Measurements from ENCODE around the gene DKKL1. TPM values are rescaled to one million over a fixed set of nuclear protein-coding genes. Genes with fewer than 3 reads are reported as not detected.

DKKL1 gene
- total and polyA plus RNA-seq, 10 donors, result 0.57 to 1.1 (median 0.68) TPM; not detected in 6

DNA sequence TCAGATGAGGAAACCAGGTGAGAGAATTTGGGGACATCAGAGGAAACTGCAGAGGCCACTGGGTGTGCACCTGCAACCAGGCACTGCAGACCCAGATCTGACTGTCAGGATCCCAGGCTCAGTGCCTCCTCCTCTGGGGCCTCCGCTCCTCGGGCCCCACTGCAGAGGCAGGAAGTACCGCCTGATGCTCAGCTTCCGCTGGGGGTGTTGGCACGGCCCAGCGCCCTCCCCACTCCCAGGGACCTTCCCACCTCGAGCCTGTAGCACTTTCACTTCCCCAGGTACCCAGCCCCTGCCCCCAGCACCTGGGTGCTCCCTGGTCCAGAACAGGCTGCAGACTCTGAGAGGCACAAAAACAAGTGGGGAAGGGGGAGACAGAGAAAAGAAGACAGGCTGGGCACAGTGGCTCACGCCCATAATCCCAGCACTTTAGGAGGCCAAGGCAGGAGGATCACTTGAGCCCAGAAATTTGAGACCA lies 29.8 kb upstream of the DKKL1 start:
- H3K27me3 ChIP-seq (replicated peaks in 1 of 7), result no peaks in the 10 kb centered on the region
- H3K4me1 ChIP-seq, result peaks cover 9 to 97% (median 92%) of the 10 kb centered on the region in 6 donors
- intact Hi-C loops (cut with DNase I; ENCODE audit: low total_unique reads), result no loop called here
- peaks cover 0 to 42% (median 12%) of the 10 kb centered on the region in 6 donors for H3K36me3 ChIP-seq
- TF ChIP-seq POLR2A (IDR thresholded peaks at IDR 0.05) (peak in 1 of 3 donors; percentile 18), CTCF (IDR thresholded peaks at IDR 0.05 in 8 of 11, conservative IDR thresholded peaks at IDR 0.05 in 3 of 11) (peak in 2 of 11 experiments; percentile 15 to 16), POLR2AphosphoS5 (IDR thresholded peaks at IDR 0.05) (peak; percentile 95 to 96 (median 96))
- H3K4me3 ChIP-seq, result peak overlapping the region in 5 of 8 donors; percentile 59 to 79 (median 69)
- WGBS, 5 donors, result 8 to 25% (median 16%) methylated on average over 6 to 8 of the region's 8 CpGs
- H3K27ac ChIP-seq, result peak overlapping the region; percentile 61 to 95 (median 88)
- peak; percentile 97 for DNase-seq
- no peaks in the 10 kb centered on the region for H3K9me3 ChIP-seq

DNA sequence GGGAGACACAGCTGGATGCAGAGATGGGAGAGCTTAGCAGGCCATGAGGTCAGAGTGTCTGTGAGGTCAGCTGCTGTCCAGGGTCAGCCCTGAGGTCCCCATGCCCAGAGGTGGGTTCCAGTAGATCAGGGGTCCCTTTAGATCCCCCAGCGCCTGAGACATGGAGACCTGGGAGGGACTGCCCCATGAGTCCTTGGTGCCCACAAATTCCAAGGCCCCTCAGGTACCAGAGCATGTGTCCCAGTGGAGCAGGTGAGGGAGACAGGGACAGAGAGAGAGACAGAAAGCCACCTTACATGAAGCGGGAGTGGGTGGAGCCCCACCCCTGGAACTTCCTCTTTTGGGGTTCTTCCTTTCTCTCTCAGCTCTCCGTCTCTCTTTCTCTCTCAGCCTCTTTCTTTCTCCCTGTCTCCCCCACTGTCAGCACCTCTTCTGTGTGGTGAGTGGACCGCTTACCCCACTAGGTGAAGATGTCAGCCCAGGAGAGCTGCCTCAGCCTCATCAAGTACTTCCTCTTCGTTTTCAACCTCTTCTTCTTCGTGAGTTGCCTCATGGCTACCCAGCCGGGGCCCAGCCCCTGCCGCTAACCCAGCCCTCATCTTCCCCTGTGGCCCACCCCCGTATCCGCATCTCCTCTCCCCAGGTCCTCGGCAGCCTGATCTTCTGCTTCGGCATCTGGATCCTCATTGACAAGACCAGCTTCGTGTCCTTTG lies 28.4 kb upstream of the DKKL1 start, which contains the start of gene CD37:
CD37 (plus strand) TSS at position 336 of the 713 bp plus-strand sequence; CDS start at position 471, 135 bp downstream.
- Histone ChIP-seq H3K36me3 (peaks cover 0 to 49% (median 22%) of the 10 kb centered on the region in 6 donors), H3K27me3 (replicated peaks in 1 of 7) (no peaks in the 10 kb centered on the region), H3K4me1 (peaks cover 12 to 98% (median 92%) of the 10 kb centered on the region in 6 donors), H3K9me3 (no peaks in the 10 kb centered on the region), H3K4me3 (peak within 1 kb of the TSS; percentile 46 to 79 (median 66)), H3K27ac (peak within 1 kb of the TSS; percentile 61 to 95 (median 88))
- intact Hi-C loops (cut with DNase I; ENCODE audit: low total_unique reads), result no loop called here
- TF ChIP-seq CTCF (IDR thresholded peaks at IDR 0.05 in 8 of 11, conservative IDR thresholded peaks at IDR 0.05 in 3 of 11), result no peak
- no peak for TF ChIP-seq POLR2A (IDR thresholded peaks at IDR 0.05)
- peak; percentile 49 to 64 (median 62) for TF ChIP-seq POLR2AphosphoS5 (IDR thresholded peaks at IDR 0.05)
- DNase-seq, result peak; percentile 90
- 19 to 32% (median 26%) methylated on average over 13 of the region's 13 CpGs for WGBS, 5 donors

DNA sequence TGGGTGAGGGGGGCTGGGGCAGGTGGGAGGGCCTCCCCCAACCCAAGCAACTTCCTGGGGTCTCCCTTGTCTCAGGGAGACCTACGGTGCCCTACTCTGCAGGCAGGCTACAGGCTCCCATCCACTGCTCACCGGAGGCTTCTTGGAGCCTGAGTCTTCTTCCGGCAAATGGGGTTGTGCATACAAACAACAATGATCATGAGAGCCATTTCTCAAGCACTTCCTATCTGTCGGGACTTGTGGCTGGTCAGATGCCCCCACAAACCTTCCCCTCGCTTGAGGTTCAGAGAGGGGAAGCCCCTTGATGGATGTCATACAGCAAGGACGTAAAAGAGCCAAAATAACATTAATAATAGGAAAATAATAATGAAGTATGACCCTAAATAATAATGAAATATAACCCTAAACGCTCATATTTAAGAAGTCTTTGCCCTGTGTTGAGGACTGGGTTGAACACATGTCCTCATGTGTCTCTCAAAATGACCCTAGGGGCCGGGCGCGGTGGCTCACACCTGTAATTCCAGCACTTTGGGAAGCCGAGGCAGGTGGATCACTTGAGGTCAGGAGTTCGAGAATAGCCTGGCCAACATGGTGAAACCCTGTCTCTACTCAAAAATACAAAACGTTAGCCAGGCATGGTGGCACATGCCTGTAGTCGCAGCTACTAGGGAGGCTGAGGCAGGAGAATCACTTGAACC lies 27.7 kb upstream of the DKKL1 start:
- Histone ChIP-seq H3K36me3 (peaks cover 0 to 49% (median 24%) of the 10 kb centered on the region in 6 donors), H3K4me3 (peak overlapping the region; percentile 46 to 79 (median 66)), H3K27ac (peak overlapping the region; percentile 61 to 95 (median 88)), H3K4me1 (peaks cover 19 to 98% (median 92%) of the 10 kb centered on the region in 6 donors), H3K9me3 (no peaks in the 10 kb centered on the region), H3K27me3 (replicated peaks in 1 of 7) (no peaks in the 10 kb centered on the region)
- WGBS, 5 donors, result 50 to 57% (median 52%) methylated on average over 14 of the region's 14 CpGs
- intact Hi-C loops (cut with DNase I; ENCODE audit: low total_unique reads), result no loop called here
- peak; percentile 65 for DNase-seq
- TF ChIP-seq CTCF (IDR thresholded peaks at IDR 0.05 in 8 of 11, conservative IDR thresholded peaks at IDR 0.05 in 3 of 11), result no peak
- peak in 2 of 3 donors; percentile 16 to 41 for TF ChIP-seq POLR2AphosphoS5 (IDR thresholded peaks at IDR 0.05)

Measured in spleen (tissue), 11 donors.